Measurements from ENCODE around the gene XK. TPM values are rescaled to one million over a fixed set of nuclear protein-coding genes. Genes with fewer than 3 reads are reported as not detected.
"Not testable (repeated sequence)": the region's sequence is repeated elsewhere in the genome, so short reads cannot be mapped to it uniquely, and the experiment has no call there.

XK gene
- total RNA-seq, 1 donor from 2014 or later: 0.14 TPM

DNA sequence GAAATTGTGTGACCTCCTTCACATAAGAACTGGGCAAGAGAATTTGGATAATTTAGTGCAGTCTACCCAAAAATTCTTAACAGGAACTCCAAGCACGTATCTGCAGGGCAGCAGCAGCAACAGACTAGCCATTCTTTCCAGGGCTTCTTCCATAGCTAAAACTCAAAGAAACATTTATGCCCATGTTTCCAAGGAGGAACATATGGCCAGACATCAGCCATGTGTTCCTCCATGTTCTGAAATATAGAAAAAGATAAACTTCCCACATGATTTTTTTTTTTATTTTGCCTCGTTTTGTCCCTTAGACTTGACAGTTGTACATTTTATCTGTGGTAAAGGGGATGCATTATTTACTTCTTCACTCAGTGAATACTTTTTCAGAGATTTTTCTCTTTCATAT lies 66.7 kb downstream of the XK start:
- no peak overlapping the region for H3K27ac Mint-ChIP-seq
- no peak overlapping the region for H3K4me3 Mint-ChIP-seq
- peaks cover 10% of the 10 kb centered on the region for H3K4me1 Mint-ChIP-seq
- peaks cover 2% of the 10 kb centered on the region for H3K36me3 Mint-ChIP-seq (ENCODE audit: low read depth)
- H3K27me3 Mint-ChIP-seq: no peaks in the 10 kb centered on the region
- no peak for DNase-seq
- intact Hi-C loops (cut with micrococcal nuclease): no loop called here
- peaks cover 8% of the 10 kb centered on the region for H3K9me3 Mint-ChIP-seq

- Mint-ChIP-seq H3K27ac (no peak overlapping the region), H3K4me3 (no peak overlapping the region), H3K4me1 (peaks cover 11% of the 10 kb centered on the region), H3K36me3 (ENCODE audit: low read depth) (peaks cover 2% of the 10 kb centered on the region), H3K9me3 (peaks cover 8% of the 10 kb centered on the region), H3K27me3 (no peaks in the 10 kb centered on the region)
- no peak for DNase-seq
- intact Hi-C loops (cut with micrococcal nuclease): no loop called here
Measured at GRCh38 chrX:37752936-37753335, 67.3 kb downstream of the XK start.

DNA sequence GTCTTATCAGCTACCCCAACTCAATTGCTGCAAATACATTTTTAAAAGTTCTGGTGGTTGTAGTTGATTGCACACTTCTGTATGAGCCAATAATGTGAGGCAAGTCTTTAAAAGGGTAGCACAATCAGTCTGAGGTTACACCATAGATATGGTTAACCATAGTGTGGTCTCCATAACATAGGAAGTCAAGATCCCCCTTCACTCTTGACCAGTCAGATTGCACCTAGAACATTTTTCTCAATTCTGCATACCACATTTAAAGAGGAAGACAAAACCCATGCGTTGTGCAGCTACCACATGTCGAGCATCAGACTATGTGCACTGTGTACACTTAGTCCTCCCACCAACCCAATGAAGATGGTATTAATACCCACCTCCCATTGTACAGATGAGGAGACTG lies 67.8 kb downstream of the XK start:
- H3K4me3 Mint-ChIP-seq: no peak overlapping the region
- no peaks in the 10 kb centered on the region for H3K27me3 Mint-ChIP-seq
- peaks cover 8% of the 10 kb centered on the region for H3K9me3 Mint-ChIP-seq
- intact Hi-C loops (cut with micrococcal nuclease): no loop called here
- no peak overlapping the region for H3K27ac Mint-ChIP-seq
- DNase-seq: no peak
- peaks cover 11% of the 10 kb centered on the region for H3K4me1 Mint-ChIP-seq
- peaks cover 2% of the 10 kb centered on the region for H3K36me3 Mint-ChIP-seq (ENCODE audit: low read depth)

GRCh38 chrX:37754516-37754915 lies 68.9 kb downstream of the XK start:
- no peak overlapping the region for H3K27ac Mint-ChIP-seq

GRCh38 chrX:37755025-37755424 lies 69.4 kb downstream of the XK start:
- H3K36me3 Mint-ChIP-seq (ENCODE audit: low read depth): peaks cover 2% of the 10 kb centered on the region
- peaks cover 10% of the 10 kb centered on the region for H3K4me1 Mint-ChIP-seq
- H3K27ac Mint-ChIP-seq: no peak overlapping the region
- H3K27me3 Mint-ChIP-seq: no peaks in the 10 kb centered on the region
- peaks cover 2% of the 10 kb centered on the region for H3K9me3 Mint-ChIP-seq
- intact Hi-C loops (cut with micrococcal nuclease): loop anchor here (1.0 kb wide), 2 partner anchors 9 to 222 kb away; no protein-coding TSS in a partner anchor
- no peak overlapping the region for H3K4me3 Mint-ChIP-seq
- peak; percentile 76 for DNase-seq

More at GRCh38 chrX:37754516-37754915, 68.9 kb downstream of the XK start:
- Mint-ChIP-seq H3K36me3 (ENCODE audit: low read depth) (peaks cover 2% of the 10 kb centered on the region), H3K9me3 (peaks cover 2% of the 10 kb centered on the region), H3K4me1 (peaks cover 10% of the 10 kb centered on the region), H3K4me3 (no peak overlapping the region), H3K27me3 (no peaks in the 10 kb centered on the region)
- no peak for DNase-seq
- intact Hi-C loops (cut with micrococcal nuclease): no loop called here

DNA sequence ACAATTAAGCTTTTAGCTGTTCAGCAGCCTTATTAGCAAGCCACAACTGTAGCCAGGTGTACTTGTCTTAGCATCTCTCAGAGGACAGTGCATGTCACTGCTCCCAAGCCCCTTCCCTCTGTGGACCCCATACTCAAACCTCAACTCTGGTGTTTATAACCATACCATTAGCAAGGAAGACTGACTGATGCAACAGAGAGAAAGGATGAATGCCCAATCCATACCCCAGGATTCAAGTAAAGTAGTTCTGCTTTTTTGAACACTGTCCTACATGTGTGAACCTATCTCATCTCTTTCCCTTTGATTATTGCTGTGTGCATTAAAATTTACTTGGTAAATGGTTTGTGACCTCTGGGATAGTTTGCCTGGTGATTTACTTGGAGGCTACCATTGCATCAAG lies 71.5 kb downstream of the XK start:
- Mint-ChIP-seq H3K4me1 (peaks cover 10% of the 10 kb centered on the region), H3K36me3 (ENCODE audit: low read depth) (peaks cover 2% of the 10 kb centered on the region)
- intact Hi-C loops (cut with micrococcal nuclease): no loop called here

DNA sequence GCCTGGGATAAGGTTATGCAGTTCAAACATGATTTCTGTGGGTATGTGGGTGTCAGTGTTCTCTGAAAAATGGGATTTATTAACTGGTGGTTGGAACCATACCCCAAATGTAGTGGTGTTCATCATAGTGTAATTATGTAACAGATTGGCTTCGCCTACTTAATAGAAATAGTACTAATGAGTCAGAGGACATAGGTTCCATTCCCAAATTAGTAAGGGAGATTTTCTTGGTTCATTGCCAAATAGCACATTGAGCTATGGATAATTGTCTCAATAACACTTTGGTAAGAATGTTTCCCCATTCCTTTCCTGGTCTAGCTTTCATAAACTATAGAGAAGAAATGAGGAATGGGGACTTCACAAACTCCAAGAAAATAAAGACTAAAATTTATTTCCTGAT lies 73.8 kb downstream of the XK start:
- Mint-ChIP-seq H3K4me3 (no peak overlapping the region), H3K4me1 (peaks cover 5% of the 10 kb centered on the region), H3K36me3 (ENCODE audit: low read depth) (no peaks in the 10 kb centered on the region), H3K9me3 (no peaks in the 10 kb centered on the region), H3K27ac (no peak overlapping the region), H3K27me3 (no peaks in the 10 kb centered on the region)
- intact Hi-C loops (cut with micrococcal nuclease): no loop called here
- no peak for DNase-seq

More for the DNA sequence above, 71.5 kb downstream of the XK start:
- no peak for DNase-seq
- Mint-ChIP-seq H3K4me3 (no peak overlapping the region), H3K27me3 (no peaks in the 10 kb centered on the region), H3K27ac (no peak overlapping the region), H3K9me3 (no peaks in the 10 kb centered on the region)

GRCh38 chrX:37759878-37760418 lies 74.4 kb downstream of the XK start:
- Mint-ChIP-seq H3K4me3 (no peak overlapping the region), H3K27me3 (no peaks in the 10 kb centered on the region), H3K27ac (no peak overlapping the region), H3K36me3 (ENCODE audit: low read depth) (no peaks in the 10 kb centered on the region), H3K9me3 (no peaks in the 10 kb centered on the region), H3K4me1 (peaks cover 5% of the 10 kb centered on the region)
- DNase-seq: no peak
- intact Hi-C loops (cut with micrococcal nuclease): no loop called here

DNA sequence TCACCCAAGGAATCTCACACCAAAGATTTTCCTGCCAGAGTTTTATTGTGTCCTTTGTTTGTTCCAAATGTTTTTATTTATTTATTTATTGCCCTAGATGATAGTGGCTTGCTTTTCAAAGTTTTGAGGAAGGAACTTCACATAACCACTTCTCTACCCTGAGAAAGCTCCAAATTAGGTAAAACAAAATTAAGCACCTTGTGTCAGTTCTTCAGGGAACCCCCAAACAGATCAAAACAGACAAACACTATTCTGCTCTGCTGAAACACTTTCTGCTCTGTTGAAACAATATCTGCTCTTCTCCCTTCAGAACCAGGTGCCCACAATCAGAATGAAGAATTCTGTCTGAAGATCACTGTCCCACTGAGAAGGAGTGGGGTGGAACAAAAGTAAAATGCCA lies 77.8 kb downstream of the XK start:
- Mint-ChIP-seq H3K4me1 (peaks cover 7% of the 10 kb centered on the region), H3K27ac (no peak overlapping the region), H3K9me3 (peaks cover 5% of the 10 kb centered on the region), H3K36me3 (ENCODE audit: low read depth) (no peaks in the 10 kb centered on the region), H3K4me3 (no peak overlapping the region), H3K27me3 (no peaks in the 10 kb centered on the region)
- intact Hi-C loops (cut with micrococcal nuclease): no loop called here
- no peak for DNase-seq

DNA sequence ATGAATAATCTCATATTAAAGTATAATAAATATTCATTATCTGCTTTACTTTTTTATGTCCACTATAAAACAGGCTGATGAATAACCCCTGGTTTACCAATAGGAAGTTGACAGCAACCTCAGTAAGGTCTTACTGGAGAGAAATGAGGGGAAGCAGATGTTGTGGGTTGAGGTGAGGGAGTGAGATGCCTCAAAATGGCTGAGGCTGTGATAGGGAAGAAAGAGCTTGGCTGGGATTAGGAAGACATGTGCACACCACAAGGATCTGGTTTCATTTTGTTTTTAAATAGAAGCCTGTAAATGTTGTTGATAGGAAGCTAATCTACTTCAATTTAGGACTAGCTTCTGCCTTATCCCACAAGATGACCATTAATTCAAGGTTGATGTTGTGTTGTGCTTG lies 79.9 kb downstream of the XK start:
- Mint-ChIP-seq H3K4me1 (peaks cover 7% of the 10 kb centered on the region), H3K27me3 (peaks cover under 1% of the 10 kb centered on the region), H3K27ac (no peak overlapping the region), H3K36me3 (ENCODE audit: low read depth) (no peaks in the 10 kb centered on the region), H3K4me3 (no peak overlapping the region), H3K9me3 (peaks cover 5% of the 10 kb centered on the region)
- intact Hi-C loops (cut with micrococcal nuclease): no loop called here
- DNase-seq: no peak

DNA sequence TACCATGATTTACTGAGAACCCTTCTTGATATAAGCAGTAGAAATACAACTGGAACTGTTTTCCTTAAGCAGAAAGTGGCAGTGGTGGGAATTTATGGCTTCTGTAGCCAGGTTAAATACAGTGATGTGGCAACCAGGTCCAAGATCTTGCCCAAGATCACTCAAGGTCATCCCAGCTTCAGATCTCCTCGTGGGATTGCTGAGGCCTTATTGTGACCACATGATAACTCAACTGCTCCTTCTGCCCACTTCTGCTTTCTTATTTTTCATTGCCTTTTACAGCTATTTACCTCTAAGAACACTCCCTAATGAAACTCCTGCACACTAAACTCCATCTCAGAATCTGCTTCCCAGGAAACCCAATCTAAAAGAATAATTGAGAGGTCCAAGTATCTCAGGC lies 81.8 kb downstream of the XK start:
- intact Hi-C loops (cut with micrococcal nuclease): no loop called here
- no peak overlapping the region for H3K27ac Mint-ChIP-seq
- H3K9me3 Mint-ChIP-seq: peaks cover 5% of the 10 kb centered on the region
- H3K36me3 Mint-ChIP-seq (ENCODE audit: low read depth): no peaks in the 10 kb centered on the region
- H3K4me1 Mint-ChIP-seq: peaks cover 7% of the 10 kb centered on the region
- no peak overlapping the region for H3K4me3 Mint-ChIP-seq
- DNase-seq: no peak
- H3K27me3 Mint-ChIP-seq: peaks cover 3% of the 10 kb centered on the region

DNA sequence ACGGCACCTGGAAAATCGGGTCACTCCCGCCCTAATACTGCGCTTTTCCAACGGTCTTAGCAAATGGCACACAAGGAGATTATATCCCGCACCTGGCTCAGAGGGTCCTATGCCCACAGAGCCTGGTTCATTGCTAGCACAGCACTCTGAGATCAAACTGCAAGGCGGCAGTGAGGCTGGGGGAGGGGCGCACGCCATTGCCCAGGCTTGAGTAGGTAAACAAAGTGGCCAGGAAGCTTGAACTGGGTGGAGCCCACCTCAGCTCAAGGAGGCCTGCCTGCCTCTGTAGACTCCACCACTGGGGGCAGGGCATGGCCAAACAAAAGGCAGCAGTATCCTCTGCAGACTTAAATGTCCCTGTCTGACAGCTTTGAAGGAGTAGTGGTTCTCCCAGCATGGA lies 83.3 kb downstream of the XK start:
- H3K4me1 Mint-ChIP-seq; H3K27me3 Mint-ChIP-seq; DNase-seq; H3K9me3 Mint-ChIP-seq; intact Hi-C loops (cut with micrococcal nuclease); H3K36me3 Mint-ChIP-seq (ENCODE audit: low read depth); H3K27ac Mint-ChIP-seq; H3K4me3 Mint-ChIP-seq: not testable (repeated sequence)

GRCh38 chrX:37776283-37776986 lies 90.8 kb downstream of the XK start:
- peak; percentile 63 for DNase-seq
- peak overlapping the region; percentile 19 for H3K4me3 Mint-ChIP-seq

GRCh38 chrX:37776987-37777325 lies 91.4 kb downstream of the XK start:
- intact Hi-C loops (cut with micrococcal nuclease): loop anchor here (1.0 kb wide), 1 partner anchor 31 kb away; no protein-coding TSS in a partner anchor
- no peaks in the 10 kb centered on the region for H3K27me3 Mint-ChIP-seq

More at GRCh38 chrX:37776283-37776986, 90.8 kb downstream of the XK start:
- Mint-ChIP-seq H3K4me1 (peaks cover 18% of the 10 kb centered on the region), H3K9me3 (no peaks in the 10 kb centered on the region), H3K27ac (peak overlapping the region; percentile 34), H3K36me3 (ENCODE audit: low read depth) (no peaks in the 10 kb centered on the region), H3K27me3 (no peaks in the 10 kb centered on the region)
- intact Hi-C loops (cut with micrococcal nuclease): loop anchor here (1.0 kb wide), 1 partner anchor 30 kb away; no protein-coding TSS in a partner anchor

GRCh38 chrX:37779857-37780256 lies 94.3 kb downstream of the XK start, which contains the start of gene CYBB:
CYBB (plus strand) TSS chrX:37780059; CDS start chrX:37780078, 19 bp downstream.
- intact Hi-C loops (cut with micrococcal nuclease): no loop called here
- Mint-ChIP-seq H3K27me3 (no peaks in the 10 kb centered on the region), H3K4me3 (no peak within 1 kb of the TSS), H3K27ac (no peak within 1 kb of the TSS), H3K9me3 (no peaks in the 10 kb centered on the region), H3K4me1 (peaks cover 18% of the 10 kb centered on the region), H3K36me3 (ENCODE audit: low read depth) (no peaks in the 10 kb centered on the region)
- DNase-seq: no peak

More at GRCh38 chrX:37776987-37777325, 91.4 kb downstream of the XK start:
- peak overlapping the region; percentile 19 for H3K4me3 Mint-ChIP-seq
- no peaks in the 10 kb centered on the region for H3K9me3 Mint-ChIP-seq
- DNase-seq: no peak
- H3K27ac Mint-ChIP-seq: peak overlapping the region; percentile 34
- peaks cover 18% of the 10 kb centered on the region for H3K4me1 Mint-ChIP-seq
- H3K36me3 Mint-ChIP-seq (ENCODE audit: low read depth): no peaks in the 10 kb centered on the region
